ENCODE data around the gene CDK9.

Gene CDK9

DNA sequence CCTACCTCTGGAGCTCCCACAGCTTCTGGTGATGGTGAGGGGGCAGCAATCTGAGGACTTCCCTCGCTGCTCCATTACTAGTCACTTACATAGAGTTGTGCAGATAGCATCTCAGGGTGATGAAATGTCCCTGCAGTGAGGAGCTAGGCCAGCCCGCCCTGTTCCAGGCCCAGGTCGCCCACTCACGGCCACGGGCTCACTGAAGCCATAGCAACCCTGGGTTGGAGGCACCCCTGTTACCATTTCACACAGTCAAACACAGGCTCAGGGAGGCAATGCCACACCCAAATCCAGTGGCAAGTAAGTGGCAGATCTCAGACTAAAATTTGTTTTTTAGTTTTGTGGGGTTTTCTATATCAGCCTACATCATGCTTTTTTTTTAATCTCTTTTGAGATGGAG lies 27.0 kb upstream of the CDK9 start:
- no peak for DNase-seq
- in situ Hi-C loops (cut with MboI; ENCODE audit: low pct_unique_long_range_greater_than_20kb, low sequenced_read_pairs), result no loop called here

DNA sequence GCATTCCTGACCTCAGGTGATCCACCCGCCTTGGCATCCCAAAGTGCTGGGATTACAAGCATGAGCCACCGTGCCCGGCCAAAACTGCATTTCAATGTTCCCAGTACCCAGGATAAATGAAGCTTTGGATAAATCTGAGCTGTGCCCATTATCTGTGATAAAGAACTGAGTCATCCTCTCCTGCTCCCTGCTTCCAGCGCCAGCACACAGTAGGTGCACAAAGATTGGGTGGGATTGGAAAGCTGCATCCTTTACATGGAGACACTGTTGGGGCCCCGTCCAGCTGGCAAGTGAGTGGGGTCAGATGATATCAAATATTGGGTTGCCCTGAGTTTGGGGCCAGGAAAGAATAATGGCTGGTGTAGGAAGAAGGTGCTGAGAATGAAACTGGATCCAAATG lies 24.8 kb upstream of the CDK9 start:
- in situ Hi-C loops (cut with MboI; ENCODE audit: low pct_unique_long_range_greater_than_20kb, low sequenced_read_pairs), result no loop called here
- no peak for DNase-seq

DNA sequence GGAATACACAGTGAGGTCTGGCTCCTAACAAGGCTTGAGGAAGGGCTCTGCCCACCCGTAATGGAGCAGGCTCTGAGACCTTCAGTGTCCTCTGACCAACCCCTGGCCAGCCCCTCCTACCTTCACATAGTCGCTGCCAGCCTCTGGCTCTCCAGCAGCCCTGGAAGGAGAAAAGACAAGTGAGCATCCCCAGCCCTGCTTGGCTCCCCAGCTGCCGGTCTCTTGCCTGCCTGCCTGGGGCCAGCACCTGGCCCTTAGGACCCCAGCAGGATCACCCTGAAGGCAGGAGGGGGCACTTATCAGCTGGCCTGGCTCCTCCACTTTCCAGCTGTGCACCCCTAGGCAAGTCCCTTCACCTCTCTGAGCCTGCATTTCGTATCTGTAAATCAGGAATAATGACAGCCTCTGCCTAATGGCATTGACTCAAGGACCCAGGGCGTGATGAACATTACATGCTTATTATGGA lies 24.3 kb upstream of the CDK9 start:
- DNase-seq, result no peak
- in situ Hi-C loops (cut with MboI; ENCODE audit: low pct_unique_long_range_greater_than_20kb, low sequenced_read_pairs), result no loop called here

DNA sequence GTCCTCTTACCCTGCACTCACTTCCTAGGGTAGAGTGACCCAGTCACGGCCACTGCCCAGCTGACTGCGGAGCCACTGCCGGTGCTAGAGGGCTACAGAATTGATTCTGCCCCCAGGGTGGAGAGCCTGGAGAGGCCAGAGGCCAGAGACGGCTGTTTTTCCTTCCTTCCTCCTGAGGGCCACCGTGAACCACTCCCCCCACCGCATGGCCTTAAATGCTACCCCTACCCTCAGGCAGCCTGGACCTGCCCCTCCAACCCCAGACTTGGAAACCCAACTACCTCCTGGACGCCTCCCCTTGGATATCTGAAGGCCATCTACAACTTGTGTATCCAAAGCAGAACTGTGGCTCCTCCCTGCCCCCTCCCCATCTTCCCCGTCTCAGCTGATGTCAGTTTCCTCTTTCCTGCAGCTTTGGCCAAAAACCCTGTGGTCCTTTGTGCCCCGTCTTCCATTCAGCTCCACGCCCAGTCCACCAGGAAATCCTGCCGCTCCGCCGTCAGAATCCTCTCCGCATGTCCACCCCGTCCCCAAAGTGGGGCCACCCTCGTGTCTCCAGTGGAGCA lies 23.6 kb upstream of the CDK9 start:
- peak; percentile 60 for DNase-seq
- in situ Hi-C loops (cut with MboI; ENCODE audit: low pct_unique_long_range_greater_than_20kb, low sequenced_read_pairs), result no loop called here

DNA sequence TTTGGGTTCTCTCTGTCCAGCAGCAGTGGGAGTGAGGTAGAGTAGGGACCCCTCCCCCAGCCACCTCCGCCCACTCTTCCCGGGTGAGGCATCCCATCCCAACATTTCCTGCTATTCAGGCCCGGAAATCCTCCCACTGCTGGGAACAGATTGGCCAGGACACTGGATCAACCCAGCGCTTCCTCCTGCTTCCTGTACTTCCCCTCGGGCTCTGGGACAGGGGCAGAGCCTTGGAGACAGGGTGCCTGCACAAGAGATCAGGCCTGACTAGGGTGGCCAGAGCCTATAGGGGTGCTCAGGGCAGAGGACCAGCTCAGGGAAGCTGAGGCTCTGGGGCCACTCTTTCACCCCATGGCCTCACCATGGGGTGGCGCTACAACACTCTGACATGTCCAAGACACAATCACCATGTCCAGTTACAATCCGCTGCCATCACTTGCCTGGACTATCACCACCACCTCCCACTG lies 21.9 kb upstream of the CDK9 start:
- peak; percentile 62 for DNase-seq
- in situ Hi-C loops (cut with MboI; ENCODE audit: low pct_unique_long_range_greater_than_20kb, low sequenced_read_pairs), result no loop called here

DNA sequence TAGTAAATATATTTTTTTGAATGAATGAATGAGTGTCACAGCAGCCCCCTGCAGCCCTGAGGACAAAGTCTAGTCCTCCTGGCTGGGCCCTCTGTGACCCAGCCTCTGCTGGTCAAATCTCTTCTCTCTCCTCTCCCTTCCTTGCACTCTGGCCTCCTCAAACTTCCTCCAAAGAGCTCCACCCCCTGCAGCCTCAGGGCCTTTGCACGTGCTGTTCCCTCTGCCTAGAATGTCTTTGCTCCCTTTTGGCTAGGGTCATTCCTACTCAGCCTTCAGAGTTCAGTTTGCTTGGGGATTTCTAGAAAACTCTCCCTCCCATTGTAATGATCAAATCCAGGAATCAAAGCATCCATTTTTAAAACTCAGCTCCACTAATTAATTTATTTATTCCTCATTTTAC lies 20.4 kb upstream of the CDK9 start:
- no peak for DNase-seq
- in situ Hi-C loops (cut with MboI; ENCODE audit: low pct_unique_long_range_greater_than_20kb, low sequenced_read_pairs), result no loop called here

DNA sequence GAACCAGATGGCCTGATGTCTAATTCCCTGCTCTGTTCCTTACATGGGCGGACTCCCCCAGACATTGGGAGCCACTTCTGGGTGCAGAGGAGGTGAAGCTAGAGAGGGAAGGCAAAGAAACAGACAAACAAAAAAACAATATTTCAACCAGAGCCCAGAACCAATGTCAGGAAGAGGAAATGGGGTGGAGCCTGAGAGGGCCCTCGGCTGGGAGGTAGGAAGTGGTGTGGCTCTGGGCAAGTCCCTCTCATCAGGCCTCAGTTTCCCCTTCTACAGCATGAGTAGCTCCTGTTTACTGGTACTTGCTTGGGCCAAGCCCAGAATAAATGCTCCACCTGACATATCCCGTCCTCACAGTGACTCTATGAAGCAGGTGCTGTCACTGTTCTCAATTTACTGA lies 18.4 kb upstream of the CDK9 start:
- in situ Hi-C loops (cut with MboI; ENCODE audit: low pct_unique_long_range_greater_than_20kb, low sequenced_read_pairs), result no loop called here

GRCh38 chr9:127767909-127768331 lies 17.9 kb upstream of the CDK9 start:
- DNase-seq, result no peak
- in situ Hi-C loops (cut with MboI; ENCODE audit: low pct_unique_long_range_greater_than_20kb, low sequenced_read_pairs), result no loop called here

More for the DNA sequence above, 18.4 kb upstream of the CDK9 start:
- DNase-seq, result no peak

DNA sequence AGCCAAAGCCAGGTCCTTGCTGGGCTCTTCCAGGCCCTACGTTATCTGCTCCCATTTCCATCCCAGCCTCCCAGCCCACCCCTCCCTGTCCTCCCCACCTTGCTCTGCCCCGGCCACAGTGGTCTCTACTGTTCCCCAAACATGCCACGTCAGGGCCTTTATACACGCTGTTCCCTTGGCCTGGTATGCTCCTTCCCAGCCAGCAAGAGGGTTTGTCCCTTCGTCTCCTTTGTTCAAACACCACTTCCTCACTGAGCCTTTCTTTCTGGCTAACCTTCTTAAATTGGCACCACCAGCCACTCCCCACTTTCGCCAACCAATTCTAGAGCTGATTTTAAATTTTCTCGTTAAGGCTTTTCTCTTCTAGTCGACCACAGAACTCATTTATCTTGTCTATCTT lies 17.1 kb upstream of the CDK9 start:
- in situ Hi-C loops (cut with MboI; ENCODE audit: low pct_unique_long_range_greater_than_20kb, low sequenced_read_pairs), result no loop called here

DNA sequence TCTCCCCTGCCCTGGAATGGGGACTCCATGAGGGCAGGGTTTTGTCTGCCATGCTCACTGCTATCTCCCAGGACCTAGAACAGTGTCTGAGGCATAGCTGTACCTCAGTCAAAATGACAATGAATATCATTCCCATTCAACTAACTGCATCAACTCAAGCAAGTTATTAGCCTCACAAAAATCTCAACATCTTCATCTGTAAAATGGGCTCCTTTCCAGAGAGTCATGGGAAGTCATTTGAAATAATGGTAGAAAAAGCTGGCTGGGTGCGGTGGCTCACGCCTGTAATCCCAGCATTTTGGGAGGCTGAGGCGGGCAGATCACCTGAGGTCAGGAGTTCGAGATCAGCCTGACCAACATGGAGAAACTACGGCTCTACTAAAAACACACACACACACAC lies 16.7 kb upstream of the CDK9 start:
- in situ Hi-C loops (cut with MboI; ENCODE audit: low pct_unique_long_range_greater_than_20kb, low sequenced_read_pairs), result no loop called here

More for the DNA sequence above, 17.1 kb upstream of the CDK9 start:
- DNase-seq, result no peak

GRCh38 chr9:127769929-127770582 lies 15.8 kb upstream of the CDK9 start:
- in situ Hi-C loops (cut with MboI; ENCODE audit: low pct_unique_long_range_greater_than_20kb, low sequenced_read_pairs), result no loop called here
- peak; percentile 80 for DNase-seq

More for the DNA sequence above, 16.7 kb upstream of the CDK9 start:
- no peak for DNase-seq

GRCh38 chr9:127770583-127770904 lies 15.3 kb upstream of the CDK9 start:
- no peak for DNase-seq
- in situ Hi-C loops (cut with MboI; ENCODE audit: low pct_unique_long_range_greater_than_20kb, low sequenced_read_pairs), result no loop called here

GRCh38 chr9:127770905-127771569 lies 14.8 kb upstream of the CDK9 start:
- peak; percentile 98 for DNase-seq
- in situ Hi-C loops (cut with MboI; ENCODE audit: low pct_unique_long_range_greater_than_20kb, low sequenced_read_pairs), result no loop called here

- in situ Hi-C loops (cut with MboI; ENCODE audit: low pct_unique_long_range_greater_than_20kb, low sequenced_read_pairs), result no loop called here
- no peak for DNase-seq
Observed at GRCh38 chr9:127771570-127772189, 14.2 kb upstream of the CDK9 start.

DNA sequence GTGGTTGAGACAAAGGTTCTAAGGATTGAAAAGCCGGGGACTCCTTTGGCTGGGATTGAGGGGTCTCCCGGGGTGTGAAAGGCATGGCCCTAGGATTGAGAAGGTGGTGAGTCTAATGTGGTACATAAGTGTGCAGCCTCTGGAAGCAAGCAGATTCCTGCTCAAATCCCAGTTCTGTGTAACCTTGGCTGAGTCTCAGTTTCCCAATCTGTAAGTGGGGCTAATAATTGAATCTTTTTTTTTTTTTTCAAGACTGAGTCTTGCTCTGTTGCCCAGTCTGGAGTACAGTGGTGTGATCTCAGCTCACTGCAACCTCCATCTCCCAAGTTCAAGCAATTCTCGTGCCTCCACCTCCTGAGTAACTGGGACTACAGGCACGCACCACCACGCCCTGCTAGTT lies 13.2 kb upstream of the CDK9 start:
- DNase-seq, result no peak
- in situ Hi-C loops (cut with MboI; ENCODE audit: low pct_unique_long_range_greater_than_20kb, low sequenced_read_pairs), result no loop called here

DNA sequence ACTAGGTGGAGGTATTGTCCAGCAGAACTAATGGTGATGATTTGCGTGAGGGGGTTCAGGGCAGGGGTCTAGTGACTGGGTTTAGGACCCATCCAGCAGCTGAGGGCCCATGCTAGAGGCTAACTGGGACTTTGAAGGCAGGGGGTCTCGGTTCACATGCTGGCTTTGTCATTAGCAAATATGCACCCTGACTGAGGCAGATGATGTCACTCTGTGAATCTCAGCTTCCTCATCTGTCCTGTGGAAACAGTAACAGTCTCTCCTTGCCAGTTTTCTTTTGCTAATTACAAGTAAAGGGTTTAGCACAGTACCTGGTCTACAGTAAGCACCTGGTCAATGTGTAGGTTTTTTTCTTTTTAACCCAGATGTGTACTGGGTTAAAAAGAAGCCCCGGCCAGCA lies 12.6 kb upstream of the CDK9 start:
- in situ Hi-C loops (cut with MboI; ENCODE audit: low pct_unique_long_range_greater_than_20kb, low sequenced_read_pairs), result no loop called here
- DNase-seq, result no peak

DNA sequence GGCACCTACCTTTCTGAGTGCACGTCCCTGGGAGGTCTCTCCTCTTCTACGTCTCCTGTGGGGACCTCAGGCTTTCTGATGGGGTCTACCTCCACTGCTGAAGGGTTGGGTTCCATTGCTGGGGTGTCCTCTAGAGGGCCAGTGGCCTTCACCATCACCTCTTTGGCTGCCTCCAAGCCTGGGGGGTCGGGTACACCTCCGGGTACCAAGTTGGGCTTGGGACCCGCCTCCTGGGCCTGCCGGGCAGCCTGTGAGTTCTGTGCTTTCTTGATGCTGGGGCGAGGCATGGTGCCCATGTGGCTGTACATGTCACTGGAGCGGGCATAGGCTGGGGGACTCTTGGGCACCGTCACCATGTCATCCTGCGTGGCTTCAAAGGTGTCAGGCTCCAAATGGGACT lies 11.9 kb upstream of the CDK9 start:
- in situ Hi-C loops (cut with MboI; ENCODE audit: low pct_unique_long_range_greater_than_20kb, low sequenced_read_pairs), result no loop called here
- DNase-seq, result no peak

GRCh38 chr9:127776195-127776923 lies 9.5 kb upstream of the CDK9 start:
- in situ Hi-C loops (cut with MboI; ENCODE audit: low pct_unique_long_range_greater_than_20kb, low sequenced_read_pairs), result no loop called here
- peak; percentile 96 for DNase-seq

DNA sequence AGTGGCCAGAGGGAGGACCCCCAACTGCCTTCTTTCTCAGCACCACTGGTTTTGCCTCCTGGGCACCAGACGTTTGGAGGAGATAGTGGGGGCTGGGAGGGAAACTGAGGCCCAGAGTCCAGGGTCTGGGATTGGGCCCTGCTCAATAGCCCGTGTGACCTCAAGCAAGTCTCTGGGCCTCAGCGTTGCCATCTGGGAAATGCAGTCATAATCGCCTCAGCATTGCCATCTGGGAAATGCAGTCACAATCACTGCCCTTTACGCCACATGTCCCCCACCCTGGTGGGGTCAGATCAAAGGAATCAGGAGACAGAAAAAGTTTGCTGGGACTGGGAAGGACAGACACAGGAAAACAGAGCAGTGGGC lies 8.9 kb upstream of the CDK9 start:
- in situ Hi-C loops (cut with MboI; ENCODE audit: low pct_unique_long_range_greater_than_20kb, low sequenced_read_pairs), result no loop called here
- DNase-seq, result no peak

Measured in KBM-7 (cell line).